ENCODE measurements around the gene PNLDC1. TPM values are rescaled to one million over a fixed set of nuclear protein-coding genes. Genes with fewer than 3 reads are reported as not detected.
"Not testable (repeated sequence)": the region's sequence is repeated elsewhere in the genome, so short reads cannot be mapped to it uniquely, and the experiment has no call there.

PNLDC1 gene
- total RNA-seq, 2 donors from 2014 or later = 0.74 to 0.82 TPM

DNA sequence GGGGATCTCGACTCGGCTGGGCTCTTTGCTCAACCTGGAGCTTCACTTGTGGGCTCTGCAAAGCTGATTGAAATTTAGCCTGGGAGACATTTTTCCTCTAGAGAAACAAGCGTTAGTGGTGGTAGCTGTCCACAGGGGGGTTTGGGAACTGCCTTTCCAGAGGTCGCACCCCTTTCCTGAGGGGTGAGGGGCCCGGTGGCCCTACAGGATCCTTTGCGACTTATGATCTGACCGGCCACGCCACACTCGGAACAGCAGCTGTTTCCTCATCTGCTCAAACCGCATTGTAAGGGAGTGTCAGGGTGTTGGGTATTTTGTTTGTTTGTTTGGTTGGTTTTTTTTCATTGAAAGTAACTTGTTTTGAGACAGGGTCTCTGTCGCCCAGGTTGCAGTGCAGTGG lies 21.0 kb downstream of the PNLDC1 start:
- ATAC-seq (replicated peaks) = no peak
- Mint-ChIP-seq H3K4me1 (peaks cover 15% of the 10 kb centered on the region), H3K36me3 (ENCODE audit: low read depth) (no peaks in the 10 kb centered on the region), H3K27ac (no peak overlapping the region), H3K4me3 (no peak overlapping the region), H3K27me3 (no peaks in the 10 kb centered on the region), H3K9me3 (no peaks in the 10 kb centered on the region)

GRCh38 chr6:159821726-159822125 lies 21.6 kb downstream of the PNLDC1 start:
- peaks cover 15% of the 10 kb centered on the region for H3K4me1 Mint-ChIP-seq
- no peak overlapping the region for H3K27ac Mint-ChIP-seq
- no peaks in the 10 kb centered on the region for H3K27me3 Mint-ChIP-seq
- no peak overlapping the region for H3K4me3 Mint-ChIP-seq
- ATAC-seq (replicated peaks) = no peak
- H3K9me3 Mint-ChIP-seq = no peaks in the 10 kb centered on the region
- H3K36me3 Mint-ChIP-seq (ENCODE audit: low read depth) = no peaks in the 10 kb centered on the region

- no peak for ATAC-seq (replicated peaks)
- H3K4me1 Mint-ChIP-seq = peaks cover 15% of the 10 kb centered on the region
These were observed 23.9 kb downstream of the PNLDC1 start for GRCh38 chr6:159823953-159824352.

GRCh38 chr6:159824690-159825089 lies 24.6 kb downstream of the PNLDC1 start:
- H3K36me3 Mint-ChIP-seq (ENCODE audit: low read depth); H3K27me3 Mint-ChIP-seq; H3K4me3 Mint-ChIP-seq; ATAC-seq (replicated peaks); H3K9me3 Mint-ChIP-seq; H3K27ac Mint-ChIP-seq: not testable (repeated sequence)
- peaks cover 11% of the 10 kb centered on the region for H3K4me1 Mint-ChIP-seq

More at GRCh38 chr6:159823953-159824352, 23.9 kb downstream of the PNLDC1 start:
- Mint-ChIP-seq H3K27me3 (no peaks in the 10 kb centered on the region), H3K27ac (peak overlapping the region; percentile 15), H3K9me3 (no peaks in the 10 kb centered on the region), H3K36me3 (ENCODE audit: low read depth) (no peaks in the 10 kb centered on the region), H3K4me3 (no peak overlapping the region)

DNA sequence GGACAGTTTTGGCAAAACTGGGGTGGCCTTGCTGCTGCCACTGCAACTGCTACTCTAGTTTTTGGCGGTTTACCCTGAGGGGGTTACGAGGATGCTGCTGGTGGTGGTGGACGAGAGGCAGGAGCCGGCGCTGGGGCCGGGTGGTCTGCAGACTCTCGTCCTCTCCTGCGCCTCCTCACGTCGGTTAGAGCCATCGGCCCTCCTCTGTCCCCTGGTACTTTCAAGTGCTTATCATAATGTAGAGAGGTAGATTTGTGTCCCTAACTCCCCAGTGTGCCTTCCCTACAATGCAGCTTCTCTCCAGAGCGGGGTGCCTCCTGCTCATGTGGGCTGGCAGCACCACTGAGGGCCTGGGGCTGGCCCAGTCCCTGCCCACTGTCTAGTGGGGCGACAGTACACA lies 25.9 kb downstream of the PNLDC1 start:
- Mint-ChIP-seq H3K9me3 (no peaks in the 10 kb centered on the region), H3K27ac (no peak overlapping the region), H3K36me3 (ENCODE audit: low read depth) (no peaks in the 10 kb centered on the region), H3K27me3 (no peaks in the 10 kb centered on the region), H3K4me3 (no peak overlapping the region), H3K4me1 (no peaks in the 10 kb centered on the region)
- no peak for ATAC-seq (replicated peaks)

GRCh38 chr6:159826968-159827647 lies 27.0 kb downstream of the PNLDC1 start:
- Mint-ChIP-seq H3K4me1 (no peaks in the 10 kb centered on the region), H3K36me3 (ENCODE audit: low read depth) (no peaks in the 10 kb centered on the region), H3K27ac (no peak overlapping the region), H3K9me3 (no peaks in the 10 kb centered on the region), H3K4me3 (no peak overlapping the region), H3K27me3 (no peaks in the 10 kb centered on the region)
- ATAC-seq (replicated peaks) = no peak

GRCh38 chr6:159828074-159828473 lies 28.0 kb downstream of the PNLDC1 start:
- no peak for ATAC-seq (replicated peaks)
- H3K27ac Mint-ChIP-seq = no peak overlapping the region
- H3K4me1 Mint-ChIP-seq = no peaks in the 10 kb centered on the region
- H3K36me3 Mint-ChIP-seq (ENCODE audit: low read depth) = no peaks in the 10 kb centered on the region
- no peak overlapping the region for H3K4me3 Mint-ChIP-seq
- no peaks in the 10 kb centered on the region for H3K9me3 Mint-ChIP-seq
- H3K27me3 Mint-ChIP-seq = no peaks in the 10 kb centered on the region

DNA sequence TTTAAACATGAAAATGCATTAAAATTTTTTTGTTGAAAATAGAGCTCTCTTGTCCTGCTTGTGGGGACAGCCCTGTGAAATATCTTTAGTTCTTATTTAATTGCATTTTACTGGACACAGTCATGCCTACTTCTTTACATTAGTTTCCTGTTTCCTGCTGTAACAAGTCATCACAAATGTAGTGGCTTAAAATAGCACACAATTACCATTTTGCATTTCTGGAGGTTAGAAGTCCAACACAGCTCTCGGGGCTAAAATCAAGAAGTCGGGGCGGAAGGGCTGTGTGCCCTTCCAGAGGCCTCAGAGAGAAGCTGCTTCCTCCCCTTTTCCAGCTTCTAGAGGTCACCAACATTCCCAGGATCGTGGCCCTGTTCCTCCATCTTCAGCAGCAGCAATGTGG lies 29.4 kb downstream of the PNLDC1 start:
- Mint-ChIP-seq H3K9me3 (no peaks in the 10 kb centered on the region), H3K4me1 (no peaks in the 10 kb centered on the region), H3K4me3 (no peak overlapping the region), H3K27me3 (no peaks in the 10 kb centered on the region), H3K27ac (no peak overlapping the region), H3K36me3 (ENCODE audit: low read depth) (no peaks in the 10 kb centered on the region)
- no peak for ATAC-seq (replicated peaks)

DNA sequence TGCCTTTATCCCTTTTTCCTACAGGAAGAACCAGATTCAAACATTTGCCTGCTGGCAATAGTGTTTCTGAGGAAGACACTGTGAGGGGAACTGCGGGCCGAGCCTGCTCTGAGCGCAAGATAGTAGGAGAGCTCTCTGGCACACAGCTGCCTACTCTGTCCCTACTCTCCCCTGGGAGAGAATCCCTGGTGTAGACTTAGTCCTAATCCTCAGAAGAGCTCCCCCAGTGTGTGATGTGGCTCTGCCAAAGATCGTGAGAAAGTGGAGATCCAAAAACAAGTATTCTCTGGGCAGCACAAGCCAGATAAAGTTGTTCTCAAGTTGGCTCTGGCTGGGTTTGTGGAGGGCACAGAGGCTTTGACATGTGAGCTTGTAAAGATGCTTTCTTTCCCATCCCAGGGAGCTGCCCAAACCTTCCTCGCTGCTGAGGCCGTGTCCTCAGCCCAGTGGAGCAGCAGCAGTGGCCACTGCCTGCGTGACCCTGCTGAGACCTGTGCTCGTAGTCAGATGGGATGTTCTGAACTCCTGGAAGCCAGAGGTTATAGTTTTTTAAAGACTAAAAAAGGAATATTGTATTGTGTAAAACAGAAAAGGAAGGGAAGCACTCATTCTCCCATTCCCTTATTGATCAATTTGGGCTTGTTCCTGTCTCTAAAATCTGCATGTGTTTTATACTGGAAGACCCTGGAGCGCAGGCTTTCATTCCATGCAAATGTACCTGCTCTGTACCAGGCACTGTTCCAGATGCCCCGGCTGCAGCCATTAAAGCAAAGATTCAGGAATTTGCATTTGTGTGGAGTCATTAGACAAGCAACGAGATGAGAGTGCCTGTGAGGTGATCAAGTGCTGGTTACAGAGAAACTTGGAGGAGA lies 30.7 kb downstream of the PNLDC1 start:
- H3K4me3 Mint-ChIP-seq = no peak overlapping the region
- H3K36me3 Mint-ChIP-seq (ENCODE audit: low read depth) = no peaks in the 10 kb centered on the region
- H3K27me3 Mint-ChIP-seq = no peaks in the 10 kb centered on the region
- no peak for ATAC-seq (replicated peaks)
- H3K9me3 Mint-ChIP-seq = no peaks in the 10 kb centered on the region
- H3K4me1 Mint-ChIP-seq = no peaks in the 10 kb centered on the region
- H3K27ac Mint-ChIP-seq = no peak overlapping the region

DNA sequence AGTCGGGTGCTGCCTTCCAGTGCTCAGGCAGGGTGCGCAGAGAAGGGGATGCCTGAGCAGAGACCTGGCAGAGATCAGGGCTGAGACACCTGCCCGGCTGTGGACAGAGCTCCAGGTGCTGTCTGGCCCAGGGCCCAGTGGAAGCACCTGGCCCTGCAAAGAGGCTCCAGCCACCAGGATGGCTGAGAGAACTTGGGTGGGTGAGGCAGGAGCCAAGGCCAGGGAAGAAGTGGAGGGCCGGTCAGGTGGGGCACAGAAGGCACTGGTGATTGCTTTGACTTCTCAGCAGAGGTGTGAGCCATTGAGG lies 31.2 kb downstream of the PNLDC1 start:
- Mint-ChIP-seq H3K27ac (no peak overlapping the region), H3K36me3 (ENCODE audit: low read depth) (no peaks in the 10 kb centered on the region), H3K27me3 (no peaks in the 10 kb centered on the region), H3K9me3 (no peaks in the 10 kb centered on the region), H3K4me3 (no peak overlapping the region), H3K4me1 (no peaks in the 10 kb centered on the region)
- no peak for ATAC-seq (replicated peaks)

DNA sequence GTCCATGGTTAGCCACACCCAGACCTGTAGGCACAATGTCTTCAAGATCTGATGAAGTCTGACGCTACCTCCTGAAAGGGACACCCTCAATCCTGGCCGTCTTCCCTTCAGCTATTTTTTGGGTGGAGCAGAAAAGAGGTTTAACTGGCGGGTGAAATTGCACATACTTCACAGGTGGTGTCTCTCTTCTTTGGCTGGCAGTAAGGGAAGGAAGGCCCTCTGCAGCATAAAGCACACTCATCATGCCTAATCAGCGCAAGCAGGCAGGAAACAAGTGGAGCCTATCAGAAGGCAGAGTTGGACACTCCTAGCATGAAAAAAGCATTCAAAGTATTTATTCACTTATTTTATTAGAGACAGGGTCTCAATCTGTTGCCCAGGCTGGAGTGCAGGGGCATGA lies 32.9 kb downstream of the PNLDC1 start:
- Mint-ChIP-seq H3K4me1 (no peaks in the 10 kb centered on the region), H3K27me3 (no peaks in the 10 kb centered on the region), H3K27ac (no peak overlapping the region), H3K4me3 (no peak overlapping the region), H3K9me3 (no peaks in the 10 kb centered on the region), H3K36me3 (ENCODE audit: low read depth) (no peaks in the 10 kb centered on the region)
- ATAC-seq (replicated peaks) = no peak

- H3K27ac Mint-ChIP-seq = no peak overlapping the region
- H3K4me1 Mint-ChIP-seq = no peaks in the 10 kb centered on the region
- ATAC-seq (replicated peaks) = no peak
- no peak overlapping the region for H3K4me3 Mint-ChIP-seq
- H3K9me3 Mint-ChIP-seq = no peaks in the 10 kb centered on the region
- no peaks in the 10 kb centered on the region for H3K36me3 Mint-ChIP-seq (ENCODE audit: low read depth)
- H3K27me3 Mint-ChIP-seq = no peaks in the 10 kb centered on the region
These were observed 33.5 kb downstream of the PNLDC1 start for GRCh38 chr6:159833556-159833955.

DNA sequence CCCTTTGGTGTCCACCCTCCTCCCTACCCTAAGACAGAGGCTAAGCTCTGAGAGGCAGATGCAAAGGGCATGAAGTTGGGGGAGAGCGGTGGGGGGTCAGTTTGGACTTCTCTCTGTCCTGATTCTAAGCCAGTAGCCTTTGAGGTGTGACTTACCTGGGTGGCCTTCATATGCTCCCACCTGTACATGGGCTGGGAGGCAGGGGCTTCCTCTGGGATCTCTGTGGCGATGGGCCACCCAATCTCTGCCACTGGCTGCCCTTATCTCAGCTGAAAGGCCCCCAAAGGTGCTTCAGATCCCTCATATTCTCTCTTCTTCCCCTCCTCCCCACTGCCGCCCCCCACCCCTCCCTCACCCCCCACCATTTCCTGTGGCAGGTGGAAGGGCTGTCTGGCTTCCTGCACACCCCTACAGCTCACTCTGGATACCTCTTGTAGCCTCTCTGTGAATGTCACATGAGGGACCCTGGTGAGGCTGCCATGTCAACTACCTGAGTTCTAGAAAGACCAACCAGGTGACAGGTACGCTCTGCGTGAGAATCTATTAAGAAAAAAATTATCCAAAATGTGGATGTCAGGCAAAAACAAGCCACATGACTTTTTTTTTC lies 34.0 kb downstream of the PNLDC1 start:
- Mint-ChIP-seq H3K4me1 (no peaks in the 10 kb centered on the region), H3K27ac (no peak overlapping the region), H3K36me3 (ENCODE audit: low read depth) (no peaks in the 10 kb centered on the region), H3K9me3 (no peaks in the 10 kb centered on the region), H3K4me3 (no peak overlapping the region), H3K27me3 (no peaks in the 10 kb centered on the region)
- ATAC-seq (replicated peaks) = no peak

GRCh38 chr6:159836718-159837490 lies 36.8 kb downstream of the PNLDC1 start:
- no peak overlapping the region for H3K4me3 Mint-ChIP-seq
- no peaks in the 10 kb centered on the region for H3K9me3 Mint-ChIP-seq
- no peaks in the 10 kb centered on the region for H3K36me3 Mint-ChIP-seq (ENCODE audit: low read depth)
- peaks cover 4% of the 10 kb centered on the region for H3K4me1 Mint-ChIP-seq
- H3K27me3 Mint-ChIP-seq = peaks cover 10% of the 10 kb centered on the region
- no peak overlapping the region for H3K27ac Mint-ChIP-seq
- no peak for ATAC-seq (replicated peaks)
